GM12892 (cell line): Measurements from ENCODE around the gene NAV3.

Source experiments
- POLR2A ChIP-seq: IDR thresholded peaks from 2 replicates; pipeline ENCODE4 v1.6.1; 2011; ENCODE audit warnings: low read depth, low read length, control low read depth
- POLR2AphosphoS5 ChIP-seq: IDR thresholded peaks from 2 replicates; pipeline ENCODE4 v1.6.1; 2011; ENCODE audit warnings: low read depth, low read length, control low read depth

DNA sequence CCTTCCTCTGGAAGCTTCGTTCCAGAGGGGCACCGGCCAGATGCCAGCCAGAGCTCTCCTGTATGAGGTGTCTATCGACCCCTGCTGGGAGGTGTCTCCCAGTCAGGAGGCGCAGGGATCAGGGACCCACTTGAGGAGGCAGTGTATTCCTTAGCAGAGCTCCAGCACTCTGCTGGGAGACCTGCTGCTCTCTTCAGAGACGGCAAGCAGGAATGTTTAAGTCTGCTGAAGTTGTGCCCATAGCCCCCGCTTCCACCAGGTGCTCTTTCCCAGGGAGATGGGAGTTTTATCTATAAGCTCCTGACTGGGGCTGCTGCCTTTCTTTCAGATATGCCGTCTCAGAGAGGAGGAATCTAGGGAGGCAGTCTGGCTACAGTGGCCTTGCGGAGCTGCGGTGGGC, 22.2 kb upstream of the NAV3 start:
- TF ChIP-seq POLR2AphosphoS5 (no peak), POLR2A (no peak)
